IPS DF 6.9 (cell line): ENCODE measurements around the gene RXRB.

Source experiments
- DNase-seq: peaks from one replicate; pipeline ENCODE4 v3.0.0-alpha.2; 2013; ENCODE audit warnings: low read depth, low spot score
- H3K27ac ChIP-seq: one replicate; pipeline ENCODE4 v1.5.1; 2013; ENCODE audit warnings: low read length, control low read depth
- H3K27me3 ChIP-seq: 2 replicates; pipeline ENCODE4 v1.6.1; 2013; ENCODE audit warnings: mild to moderate bottlenecking, low read length; ENCODE audit not compliant: control insufficient read depth, insufficient read depth
- H3K36me3 ChIP-seq: 2 replicates; pipeline ENCODE4 v1.6.1; 2013; ENCODE audit warnings: low read length; ENCODE audit not compliant: control insufficient read depth, insufficient read depth
- H3K4me1 ChIP-seq: 2 replicates; pipeline ENCODE4 v1.6.1; 2013; ENCODE audit warnings: low read length; ENCODE audit not compliant: control insufficient read depth, insufficient read depth
- H3K4me3 ChIP-seq: 2 replicates; pipeline ENCODE4 v1.5.1; 2013; ENCODE audit warnings: mild to moderate bottlenecking, low read length
- H3K9me3 ChIP-seq: 2 replicates; pipeline ENCODE4 v1.6.1; 2013; ENCODE audit warnings: low read length, inconsistent platforms; ENCODE audit not compliant: control insufficient read depth, insufficient read depth
- WGBS: extraction: QIAGEN DNeasy Blood & Tissue Kit; methylation state at CpG from one replicate; pipeline ENCODE4 v1.1.7; 2013; ENCODE audit warnings: mixed read lengths, missing lambda C conversion rate; ENCODE audit not compliant: insufficient read length, insufficient coverage; 5-methylcytosine and 5-hydroxymethylcytosine counted together

The RXRB gene

GRCh38 chr6:33144373-33144772 is 56.1 kb downstream of the RXRB start:
- DNase-seq, result no peak
- Histone ChIP-seq H3K4me3 (no peak overlapping the region), H3K9me3 (no peaks in the 10 kb centered on the region), H3K4me1 (no peaks in the 10 kb centered on the region), H3K27ac (no peak overlapping the region), H3K36me3 (no peaks in the 10 kb centered on the region), H3K27me3 (no peaks in the 10 kb centered on the region)
- no CpG with 5 or more reads among the region's 1 CpG for WGBS
